HUES6 (cell line): Measurements from ENCODE around the gene CFAP46.
"Not testable (repeated sequence)": the region's sequence is repeated elsewhere in the genome, so short reads cannot be mapped to it uniquely, and the experiment has no call there.

ENCODE experiments used
- H3K27ac ChIP-seq: 2 replicates; pipeline ENCODE4 v1.7.0; 2013; ENCODE audit warnings: low read depth, mild to moderate bottlenecking, low read length, inconsistent platforms
- H3K27me3 ChIP-seq: 2 replicates; pipeline ENCODE4 v1.6.1; 2013; ENCODE audit warnings: low read length; ENCODE audit not compliant: control insufficient read depth, insufficient read depth
- H3K36me3 ChIP-seq: 2 replicates; pipeline ENCODE4 v1.6.1; 2013; ENCODE audit warnings: low read length; ENCODE audit not compliant: control insufficient read depth, insufficient read depth
- H3K4me1 ChIP-seq: 2 replicates; pipeline ENCODE4 v1.6.1; 2013; ENCODE audit warnings: low read length; ENCODE audit not compliant: control insufficient read depth, insufficient read depth
- H3K4me3 ChIP-seq: 2 replicates; pipeline ENCODE4 v1.5.1; 2013; ENCODE audit warnings: low read depth, low read length
- H3K9ac ChIP-seq: one replicate; pipeline ENCODE4 v1.6.1; 2013; ENCODE audit warnings: mild to moderate bottlenecking, low read length
- H3K9me3 ChIP-seq: 2 replicates; pipeline ENCODE4 v1.6.1; 2013; ENCODE audit warnings: low read depth, low read length; ENCODE audit not compliant: control insufficient read depth, insufficient read depth

The CFAP46 gene

DNA sequence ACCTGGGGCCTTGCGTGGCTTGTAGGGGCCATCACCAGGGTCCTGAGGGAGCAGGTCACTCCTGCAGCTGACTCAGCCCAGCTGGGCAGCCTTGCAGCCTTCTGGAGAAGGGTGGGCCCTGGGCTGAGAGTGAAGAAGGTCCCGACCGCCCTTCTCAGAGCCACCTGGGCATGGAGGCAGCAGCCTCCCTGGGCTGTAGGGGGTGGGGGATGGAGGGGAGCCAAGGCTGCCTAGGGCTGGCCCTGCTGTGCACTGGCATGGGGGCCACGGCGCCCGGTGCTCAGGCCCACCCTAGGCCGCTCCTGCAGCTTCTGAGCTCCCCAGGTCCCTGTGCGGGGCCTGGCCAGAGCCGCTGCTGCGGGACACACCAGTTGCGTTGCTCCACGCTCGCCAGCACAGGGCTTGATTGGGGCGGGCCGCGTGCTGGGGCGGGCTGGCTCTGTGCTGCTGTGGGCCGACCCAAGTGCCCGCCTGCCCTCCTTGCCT lies 92.8 kb downstream of the CFAP46 start:
- Histone ChIP-seq H3K27me3 (no peaks in the 10 kb centered on the region), H3K9me3 (0 out of 2 replicates have a peak, but pooled peaks cover 2% of the 10 kb centered on the region), H3K4me3 (no peak overlapping the region), H3K4me1 (no peaks in the 10 kb centered on the region), H3K27ac (no peak overlapping the region), H3K9ac (no peak overlapping the region), H3K36me3 (no peaks in the 10 kb centered on the region)

DNA sequence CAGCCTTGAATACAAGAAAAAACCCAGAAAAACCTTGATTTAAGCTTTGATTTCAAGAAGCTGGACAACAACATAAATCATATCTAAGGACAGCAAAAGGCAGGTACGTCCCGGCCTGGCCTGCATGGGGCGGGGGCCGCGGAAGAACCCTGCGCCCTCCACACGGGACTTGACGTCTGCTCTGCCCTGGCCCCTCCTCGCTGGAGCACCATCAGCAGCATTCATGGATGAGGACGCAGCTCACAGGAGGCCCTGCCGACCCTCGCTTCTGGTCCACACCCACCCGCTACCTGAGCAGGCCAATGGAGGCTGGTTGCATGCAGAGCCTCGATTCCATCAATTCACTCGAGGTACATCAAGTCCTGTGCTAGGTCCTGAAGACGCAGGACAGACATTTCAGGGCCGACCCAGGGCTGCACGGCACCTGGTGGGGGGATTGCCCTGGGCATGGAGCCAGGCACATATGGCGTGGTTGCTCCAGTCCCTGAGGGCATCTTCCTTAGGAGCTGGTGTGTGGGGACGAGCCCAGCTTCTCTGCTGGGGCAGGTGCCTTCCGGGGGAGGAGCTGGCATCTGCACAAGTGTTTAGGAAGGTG lies 93.3 kb downstream of the CFAP46 start:
- Histone ChIP-seq H3K36me3 (no peaks in the 10 kb centered on the region), H3K4me1 (no peaks in the 10 kb centered on the region), H3K9me3 (0 out of 2 replicates have a peak, but pooled peaks cover 2% of the 10 kb centered on the region), H3K4me3 (no peak overlapping the region), H3K27ac (no peak overlapping the region), H3K9ac (no peak overlapping the region), H3K27me3 (no peaks in the 10 kb centered on the region)

DNA sequence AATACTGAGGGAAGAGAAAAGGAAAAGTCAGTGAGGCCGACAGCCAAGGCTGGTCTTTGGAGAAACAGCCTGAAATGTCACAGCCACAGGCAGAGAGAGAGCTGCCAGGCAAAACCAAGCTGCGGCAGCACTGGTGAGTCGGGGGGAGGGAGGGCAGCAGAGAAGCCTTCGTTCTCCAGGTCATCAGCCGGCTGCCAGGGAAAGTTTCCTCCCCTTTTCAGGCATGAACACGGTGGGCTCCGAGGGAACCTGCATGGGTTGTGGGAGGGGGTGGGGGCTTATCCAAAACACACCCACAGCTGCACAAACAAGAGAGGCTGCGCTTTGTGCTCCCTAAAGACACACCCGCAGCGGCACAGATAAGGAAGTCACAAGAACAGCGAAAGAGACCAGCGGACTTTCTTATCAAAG lies 94.1 kb downstream of the CFAP46 start:
- Histone ChIP-seq H3K27me3 (no peaks in the 10 kb centered on the region), H3K9ac (no peak overlapping the region), H3K27ac (no peak overlapping the region), H3K4me3 (no peak overlapping the region), H3K4me1 (no peaks in the 10 kb centered on the region), H3K36me3 (no peaks in the 10 kb centered on the region), H3K9me3 (peaks cover 4% of the 10 kb centered on the region; the same call in 1 of the 2 replicates)

DNA sequence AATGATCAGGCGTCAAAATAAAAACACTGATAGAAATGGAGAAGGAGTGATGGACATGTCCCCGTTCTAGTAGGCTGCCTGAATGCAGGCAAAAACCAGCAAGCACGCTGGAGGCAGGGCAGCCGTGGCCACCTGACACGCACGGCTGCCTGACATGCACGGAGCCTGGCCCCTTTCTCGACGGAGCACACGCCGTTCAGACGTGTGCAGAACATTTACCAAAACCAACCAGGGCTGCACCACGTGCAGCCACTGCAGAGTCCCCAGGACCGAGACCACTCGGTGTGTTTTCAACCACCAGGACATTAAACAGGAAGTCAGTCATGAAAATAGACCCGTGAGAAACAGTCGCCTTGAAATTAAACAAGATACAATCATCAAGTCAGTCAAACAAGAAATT lies 94.5 kb downstream of the CFAP46 start:
- no peak overlapping the region for H3K9ac ChIP-seq
- no peak overlapping the region for H3K27ac ChIP-seq
- no peaks in the 10 kb centered on the region for H3K36me3 ChIP-seq
- H3K9me3 ChIP-seq = peaks cover 7% of the 10 kb centered on the region
- H3K4me1 ChIP-seq = no peaks in the 10 kb centered on the region
- H3K27me3 ChIP-seq = no peaks in the 10 kb centered on the region
- no peak overlapping the region for H3K4me3 ChIP-seq

DNA sequence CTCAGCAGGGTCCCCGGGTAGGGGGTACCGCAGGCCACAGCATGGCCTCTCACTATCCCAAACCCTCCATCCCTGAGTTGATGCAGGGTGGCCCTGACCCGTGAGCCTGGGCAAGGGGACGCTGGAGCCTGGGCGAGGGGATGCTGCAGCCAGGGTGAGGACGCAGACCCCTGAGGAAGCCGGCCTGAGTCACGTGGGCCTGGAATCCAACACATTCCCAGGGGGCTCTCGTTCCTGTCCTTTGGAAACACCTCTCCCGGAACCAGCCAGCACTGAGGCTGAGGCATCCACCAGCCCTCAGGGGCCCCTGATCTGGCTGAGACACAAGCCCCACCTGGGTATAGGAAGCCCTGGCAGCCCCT lies 95.0 kb downstream of the CFAP46 start:
- peaks cover 11% of the 10 kb centered on the region for H3K9me3 ChIP-seq
- no peak overlapping the region for H3K4me3 ChIP-seq
- no peaks in the 10 kb centered on the region for H3K36me3 ChIP-seq
- no peaks in the 10 kb centered on the region for H3K27me3 ChIP-seq
- no peaks in the 10 kb centered on the region for H3K4me1 ChIP-seq
- no peak overlapping the region for H3K27ac ChIP-seq
- no peak overlapping the region for H3K9ac ChIP-seq

DNA sequence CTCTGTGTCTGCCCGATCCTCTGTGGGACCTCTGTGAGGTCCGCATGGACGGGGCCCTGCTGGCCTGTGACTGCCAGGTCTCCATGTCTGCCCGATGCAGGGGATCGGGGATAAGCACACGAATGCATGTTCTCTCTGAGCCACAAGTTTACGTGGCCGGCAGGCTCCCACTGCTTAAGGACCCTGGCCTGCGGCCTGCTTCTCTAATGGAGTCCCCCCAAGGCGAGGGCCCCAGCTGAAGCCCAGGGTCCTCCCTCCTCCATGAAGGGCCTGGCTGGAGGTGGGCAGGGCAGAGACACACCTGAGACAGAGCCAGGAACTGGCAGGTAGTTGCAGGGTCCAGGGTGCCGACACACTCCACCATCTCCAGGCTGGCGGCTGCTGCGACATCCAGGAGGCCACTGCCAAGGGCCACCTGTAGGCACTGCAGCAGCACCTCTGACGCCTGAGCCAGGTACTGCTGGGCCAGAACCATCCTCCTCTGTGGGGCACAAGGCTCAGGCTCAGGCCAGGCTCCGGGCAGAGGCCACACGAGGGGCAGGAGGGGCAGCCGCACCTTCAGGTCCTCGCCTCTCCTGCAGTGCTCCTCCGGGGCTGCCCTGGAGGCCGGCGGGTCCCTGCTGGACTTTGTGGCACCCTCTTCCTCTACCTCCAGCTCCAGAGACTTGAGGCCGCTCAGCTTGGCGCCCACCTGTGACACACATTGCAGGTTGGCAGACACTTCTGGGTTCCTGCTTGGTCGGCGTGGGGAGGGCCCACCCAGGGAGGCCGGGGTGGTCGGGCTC lies 95.5 kb downstream of the CFAP46 start:
- no peak overlapping the region for H3K27ac ChIP-seq
- peaks cover 17% of the 10 kb centered on the region for H3K9me3 ChIP-seq
- H3K4me3 ChIP-seq = no peak overlapping the region
- no peaks in the 10 kb centered on the region for H3K4me1 ChIP-seq
- H3K9ac ChIP-seq = no peak overlapping the region
- no peaks in the 10 kb centered on the region for H3K36me3 ChIP-seq
- H3K27me3 ChIP-seq = no peaks in the 10 kb centered on the region

DNA sequence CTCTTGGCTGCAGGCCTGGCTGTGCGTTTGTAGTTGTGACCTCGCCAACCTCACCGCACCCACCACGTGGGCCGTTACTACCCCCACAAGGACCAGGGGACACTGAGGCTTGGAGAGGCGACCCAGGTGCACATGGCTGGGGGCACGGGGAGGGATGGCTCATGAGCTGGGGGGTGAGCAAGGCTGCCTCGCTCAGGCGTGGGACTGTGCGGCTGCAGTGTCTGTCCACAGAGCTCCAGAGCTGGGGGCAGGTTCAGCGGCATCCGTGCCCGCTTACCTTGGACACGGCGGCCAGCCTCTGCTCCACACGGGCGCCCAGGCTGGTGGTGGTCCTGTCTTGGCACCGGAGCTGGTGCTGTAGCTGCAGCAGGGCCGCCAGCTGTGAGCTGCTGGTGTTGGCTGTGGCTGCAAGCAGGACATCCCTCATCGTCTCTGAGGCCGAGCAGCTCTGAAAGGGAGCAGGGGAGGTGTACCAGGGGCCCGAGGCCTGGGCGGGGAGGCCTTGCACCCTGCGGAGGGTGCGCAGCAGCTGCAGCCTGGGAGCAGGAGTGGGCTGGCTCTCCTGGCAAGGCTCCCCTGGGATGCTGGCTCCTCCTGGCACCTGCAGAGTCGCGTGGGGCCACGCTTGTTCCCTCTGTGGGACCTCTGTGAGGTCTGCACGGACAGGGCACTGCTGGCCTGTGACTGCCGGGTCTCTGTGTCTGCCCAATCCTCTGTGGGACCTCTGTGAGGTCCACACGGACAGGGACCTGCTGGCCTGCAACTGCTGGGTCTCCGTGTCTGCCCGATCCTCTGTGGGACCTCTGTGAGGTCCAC lies 96.4 kb downstream of the CFAP46 start:
- Histone ChIP-seq H3K27ac (no peak overlapping the region), H3K36me3 (no peaks in the 10 kb centered on the region), H3K4me1 (no peaks in the 10 kb centered on the region), H3K4me3 (no peak overlapping the region), H3K9ac (no peak overlapping the region), H3K27me3 (no peaks in the 10 kb centered on the region), H3K9me3 (peaks cover 25% of the 10 kb centered on the region)

DNA sequence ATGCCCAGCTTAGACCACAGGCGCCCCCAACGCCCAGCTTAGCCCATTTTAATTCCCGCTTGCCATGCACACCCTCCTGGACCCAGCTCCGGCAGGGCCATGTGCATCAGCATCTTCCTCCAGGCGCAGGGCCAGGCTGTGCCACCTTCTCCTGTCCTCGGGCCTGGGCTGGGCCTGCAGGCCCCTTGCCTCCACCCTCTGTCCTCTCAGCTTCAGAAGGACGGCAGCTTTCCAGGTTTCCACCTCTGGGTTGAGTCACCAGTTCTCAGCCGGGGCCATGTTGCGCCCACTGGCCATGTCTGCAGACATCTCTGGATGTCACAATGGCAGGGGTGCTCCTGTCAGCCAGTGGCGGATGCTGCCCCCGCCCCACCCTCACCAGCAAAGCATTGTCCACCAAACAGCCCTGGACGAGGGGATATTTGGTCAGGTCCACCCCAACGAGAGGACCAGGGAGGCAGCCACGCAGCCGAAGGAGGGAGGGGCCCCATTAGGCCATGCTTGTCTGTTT lies 97.3 kb downstream of the CFAP46 start:
- Histone ChIP-seq H3K9ac (no peak overlapping the region), H3K27me3 (no peaks in the 10 kb centered on the region), H3K4me3 (no peak overlapping the region), H3K4me1 (no peaks in the 10 kb centered on the region), H3K36me3 (no peaks in the 10 kb centered on the region), H3K9me3 (peaks cover 25% of the 10 kb centered on the region), H3K27ac (no peak overlapping the region)

DNA sequence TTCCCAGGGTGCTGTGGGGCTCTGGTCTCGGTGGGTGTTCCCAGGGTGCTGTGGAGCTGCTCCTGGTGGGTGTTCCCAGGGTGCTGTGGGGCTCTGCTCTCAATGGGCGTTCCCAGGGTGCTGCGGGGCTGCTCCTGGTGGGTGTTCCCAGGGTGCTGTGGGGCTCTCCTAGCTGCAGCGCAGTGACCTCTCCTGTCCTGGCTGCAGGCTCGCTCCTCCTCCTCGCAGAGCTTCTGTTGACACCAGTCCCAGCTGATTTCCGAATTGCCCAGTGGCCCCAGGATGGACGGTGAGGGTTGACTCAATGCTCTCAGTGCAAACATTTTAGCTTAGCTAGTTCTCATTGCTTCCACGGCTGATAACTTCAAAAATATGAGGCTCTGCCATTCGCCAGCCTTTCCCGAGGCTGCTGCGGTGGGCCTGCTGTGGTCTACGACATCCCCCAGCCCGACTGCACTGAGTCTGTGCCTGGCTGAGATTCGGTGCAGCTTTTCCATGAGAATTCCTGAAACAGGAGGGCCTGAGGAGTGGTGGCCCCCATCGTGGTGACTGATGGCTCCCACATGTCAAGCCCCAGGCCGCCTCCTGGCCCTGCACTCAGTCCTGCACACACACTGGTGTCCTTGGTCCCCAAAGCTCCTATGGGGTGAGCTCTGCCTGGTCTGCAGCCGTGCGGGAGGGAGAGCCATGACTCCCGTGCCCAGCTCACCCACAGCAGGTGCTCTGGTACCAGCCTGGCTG lies 98.1 kb downstream of the CFAP46 start:
- Histone ChIP-seq H3K4me3 (no peak overlapping the region), H3K27ac (no peak overlapping the region), H3K27me3 (no peaks in the 10 kb centered on the region), H3K9me3 (peaks cover 25% of the 10 kb centered on the region), H3K4me1 (no peaks in the 10 kb centered on the region), H3K9ac (no peak overlapping the region), H3K36me3 (no peaks in the 10 kb centered on the region)

DNA sequence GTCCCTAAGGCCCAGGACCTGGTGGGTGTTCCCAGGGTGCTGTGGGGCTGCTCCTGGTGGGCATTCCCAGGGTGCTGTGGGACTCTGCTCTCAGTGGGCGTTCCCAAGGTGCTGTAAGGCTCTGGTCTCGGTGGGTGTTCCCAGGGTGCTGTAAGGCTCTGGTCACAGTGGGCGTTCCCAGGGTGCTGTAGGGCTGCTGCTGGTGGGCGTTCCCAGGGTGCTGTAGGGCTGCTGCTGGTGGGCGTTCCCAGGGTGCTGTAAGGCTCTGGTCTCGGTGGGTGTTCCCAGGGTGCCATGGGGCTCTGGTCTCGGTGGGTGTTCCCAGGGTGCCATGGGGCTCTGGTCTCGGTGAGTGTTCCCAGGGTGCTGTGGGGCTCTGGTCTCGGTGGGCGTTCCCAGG lies 99.1 kb downstream of the CFAP46 start:
- not testable (repeated sequence) for H3K27ac ChIP-seq, H3K27me3 ChIP-seq, H3K4me1 ChIP-seq, H3K4me3 ChIP-seq, H3K36me3 ChIP-seq, H3K9ac ChIP-seq
- peaks cover 25% of the 10 kb centered on the region for H3K9me3 ChIP-seq
